C4-2B (cell line): Measurements from ENCODE around the gene AFDN.

Experiments used
- CTCF ChIP-seq: fragments of 450-650 bp; conservative IDR thresholded peaks from 2 replicates; pipeline ENCODE4 v1.5.1; 2017; ENCODE audit warnings: mild to moderate bottlenecking
- ZFX ChIP-seq: fragments of 450-650 bp; IDR thresholded peaks from 2 replicates; pipeline ENCODE4 v1.6.1; 2017

GRCh38 chr6:167981916-167982462 is 155.3 kb downstream of the AFDN start:
- TF ChIP-seq CTCF (no peak), ZFX (no peak)
